H1 (cell line): ENCODE results near the gene OLFML2A. TPM values are rescaled to one million over a fixed set of nuclear protein-coding genes. Genes with fewer than 3 reads are reported as not detected.

ENCODE experiments used
- BRCA1 ChIP-seq: IDR thresholded peaks from 2 replicates; pipeline ENCODE4 v1.6.1; 2012; ENCODE audit warnings: low read depth, low read length, improper control_type of control experiment
- JUND ChIP-seq: IDR thresholded peaks from 2 replicates; pipeline ENCODE4 v1.6.1; 2011; ENCODE audit warnings: mild to moderate bottlenecking, improper control_type of control experiment, low read length
- SUZ12 ChIP-seq: fragments of 200-600 bp; sonication (generic); IDR thresholded peaks from 2 replicates; pipeline ENCODE4 v1.6.1; 2012; ENCODE audit warnings: mild to moderate bottlenecking, inconsistent platforms, low read length, moderate library complexity, mixed read lengths
- ZNF274 ChIP-seq: IDR thresholded peaks from 2 replicates; pipeline ENCODE4 v1.7.0; 2012; ENCODE audit warnings: low read length, borderline replicate concordance; ENCODE audit errors: extremely low read depth
- polyA plus RNA-seq, 7 experiments: library from polyadenylated mRNA; depleted of rRNA in 3 of 7; stranded (reverse) in 5 of 7; unstranded in 2 of 7; fragments of >200 nt in 5 of 7; fragments of 200-250 nt in 2 of 7; gene quantifications; 1 replicate in 5 of 7; 2 replicates in 1 of 7; 4 replicates in 1 of 7; pipeline versions ENCODE4 v1.2.1 to v1.2.3, GENCODE V29; 2011 to 2013; ENCODE audit warnings: missing spikeins in 2 of 7, mixed read lengths in 2 of 7
- total RNA-seq: library from RNA; stranded (reverse); fragmentation: NEBNext Ultra II Directional; extraction: Animal tissue kit (Norgen Biotek cat#: 25700); gene quantifications from 2 replicates; pipeline ENCODE4 v1.2.1, GENCODE V29; 2021
- TF ChIP-seq, protein P1 (sequence below): IDR thresholded peaks from 2 replicates; pipeline ENCODE4 v1.6.1; 2012; ENCODE audit warnings: inconsistent platforms
- TF ChIP-seq, protein P2 (sequence below): IDR thresholded peaks from 2 replicates; pipeline ENCODE4 v1.6.1; 2012; ENCODE audit warnings: low read length, inconsistent platforms

Gene OLFML2A
- total and polyA plus RNA-seq, 2 of the 8 experiments (the other 6 are each of a cell fraction or from before 2014, with no cell fraction given) = 7.8 to 11.5 TPM

DNA sequence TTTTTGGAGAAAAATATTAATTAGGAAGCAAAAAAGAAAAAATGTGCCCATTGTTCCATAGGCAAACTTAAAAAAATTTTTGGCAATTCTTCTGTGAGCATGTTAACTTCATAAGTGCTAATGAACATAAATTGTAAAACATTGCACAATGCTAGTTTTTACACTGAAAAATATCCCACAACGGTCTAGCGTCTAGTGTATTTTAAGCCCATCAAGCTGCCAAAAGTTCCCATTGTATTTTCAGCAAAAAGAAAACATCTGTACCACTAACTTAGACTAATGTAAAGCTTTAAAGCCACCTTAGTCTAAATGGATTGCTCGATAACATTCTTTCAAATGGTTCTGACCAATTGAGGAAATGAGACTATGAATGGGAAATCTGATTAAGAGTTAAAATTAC, 8.6 kb upstream of the OLFML2A start (continued):
- TF ChIP-seq, protein P1, sequence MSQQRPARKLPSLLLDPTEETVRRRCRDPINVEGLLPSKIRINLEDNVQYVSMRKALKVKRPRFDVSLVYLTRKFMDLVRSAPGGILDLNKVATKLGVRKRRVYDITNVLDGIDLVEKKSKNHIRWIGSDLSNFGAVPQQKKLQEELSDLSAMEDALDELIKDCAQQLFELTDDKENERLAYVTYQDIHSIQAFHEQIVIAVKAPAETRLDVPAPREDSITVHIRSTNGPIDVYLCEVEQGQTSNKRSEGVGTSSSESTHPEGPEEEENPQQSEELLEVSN = no peak
- no peak for TF ChIP-seq BRCA1
- no peak for TF ChIP-seq ZNF274
- TF ChIP-seq SUZ12 = no peak
- TF ChIP-seq, protein P2, sequence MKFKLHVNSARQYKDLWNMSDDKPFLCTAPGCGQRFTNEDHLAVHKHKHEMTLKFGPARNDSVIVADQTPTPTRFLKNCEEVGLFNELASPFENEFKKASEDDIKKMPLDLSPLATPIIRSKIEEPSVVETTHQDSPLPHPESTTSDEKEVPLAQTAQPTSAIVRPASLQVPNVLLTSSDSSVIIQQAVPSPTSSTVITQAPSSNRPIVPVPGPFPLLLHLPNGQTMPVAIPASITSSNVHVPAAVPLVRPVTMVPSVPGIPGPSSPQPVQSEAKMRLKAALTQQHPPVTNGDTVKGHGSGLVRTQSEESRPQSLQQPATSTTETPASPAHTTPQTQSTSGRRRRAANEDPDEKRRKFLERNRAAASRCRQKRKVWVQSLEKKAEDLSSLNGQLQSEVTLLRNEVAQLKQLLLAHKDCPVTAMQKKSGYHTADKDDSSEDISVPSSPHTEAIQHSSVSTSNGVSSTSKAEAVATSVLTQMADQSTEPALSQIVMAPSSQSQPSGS = no peak
- no peak for TF ChIP-seq JUND
